Common myeloid progenitor, CD34-positive (primary cell): Measurements from ENCODE around the gene PRKCA.

Experiments
- CTCF ChIA-PET: fragments of 350-600 bp; sonication (Branson Sonifier 250); formaldehyde crosslinking; loops from one replicate; lab custom pipeline; 2021; ENCODE audit warnings: antibody characterized with exemption; lab: Charles Lee
- POLR2A ChIA-PET: fragments of 350-600 bp; sonication (Branson Sonifier 250); formaldehyde crosslinking; loops from one replicate; lab custom pipeline; 2021; ENCODE audit warnings: antibody characterized with exemption; lab: Charles Lee
- DNase-seq, 3 donors: peaks; one replicate each; pipeline versions ENCODE4 v3.0.0 to v3.0.0-alpha.2; 2013
- H3K27ac ChIP-seq, 2 experiments: 1 replicate in 1 of 2; 2 replicates in 1 of 2; pipeline ENCODE4 v1.7.0; 2013; ENCODE audit warnings: inconsistent platforms in 2 of 2, low read length in 2 of 2, mild to moderate bottlenecking in 2 of 2, low read depth in 1 of 2, moderate library complexity in 1 of 2; ENCODE audit not compliant: severe bottlenecking in 2 of 2, insufficient read depth in 1 of 2, poor library complexity in 1 of 2
- H3K27me3 ChIP-seq, 5 experiments: replicated peaks in 2 of 5; 1 replicate in 3 of 5; 2 replicates in 2 of 5; pipeline versions ENCODE4 v1.6.1 to v1.7.0; 2013; ENCODE audit warnings: low read length in 4 of 5, mild to moderate bottlenecking in 2 of 5, moderate library complexity in 2 of 5, inconsistent platforms in 1 of 5; ENCODE audit not compliant: insufficient read depth in 5 of 5, control insufficient read depth in 4 of 5
- H3K36me3 ChIP-seq, 4 experiments: 1 replicate in 2 of 4; 2 replicates in 2 of 4; pipeline versions ENCODE4 v1.6.1 to v1.7.0; 2013; ENCODE audit warnings: low read length in 3 of 4, control low read depth in 1 of 4, mild to moderate bottlenecking in 1 of 4; ENCODE audit not compliant: control insufficient read depth in 4 of 4, insufficient read depth in 4 of 4
- H3K4me1 ChIP-seq, 4 experiments: 1 replicate in 3 of 4; 2 replicates in 1 of 4; pipeline versions ENCODE4 v1.6.1 to v1.7.1; 2013; ENCODE audit warnings: low read length in 3 of 4, mild to moderate bottlenecking in 3 of 4, control low read depth in 1 of 4, inconsistent platforms in 1 of 4, moderate library complexity in 1 of 4; ENCODE audit not compliant: control insufficient read depth in 4 of 4, insufficient read depth in 4 of 4; ENCODE audit errors: control extremely low read depth in 1 of 4
- H3K4me3 ChIP-seq, 7 experiments: 1 replicate in 4 of 7; 2 replicates in 3 of 7; pipeline versions ENCODE4 v1.5.1 to v1.7.0; 2013; ENCODE audit warnings: mild to moderate bottlenecking in 7 of 7, low read length in 6 of 7, moderate library complexity in 6 of 7, inconsistent platforms in 2 of 7, low read depth in 2 of 7, control low read depth in 1 of 7; ENCODE audit not compliant: insufficient read depth in 4 of 7, control insufficient read depth in 1 of 7; ENCODE audit errors: extremely low read depth in 1 of 7
- H3K9me3 ChIP-seq, 5 experiments: 1 replicate in 4 of 5; 2 replicates in 1 of 5; pipeline versions ENCODE4 v1.6.1 to v1.7.1; 2013; ENCODE audit warnings: low read length in 4 of 5, mild to moderate bottlenecking in 2 of 5, inconsistent platforms in 1 of 5, low read depth in 1 of 5, moderate library complexity in 1 of 5; ENCODE audit not compliant: control insufficient read depth in 4 of 5, insufficient read depth in 2 of 5; ENCODE audit errors: control extremely low read depth in 1 of 5
- WGBS: methylation state at CpG from one replicate; pipeline ENCODE4 v1.1.5; 2013; ENCODE audit not compliant: insufficient coverage; 5-methylcytosine and 5-hydroxymethylcytosine counted together

Gene PRKCA

GRCh38 chr17:66369830-66370229, 67.4 kb downstream of the PRKCA start:
- no peaks in the 10 kb centered on the region for H3K9me3 ChIP-seq
- no peaks in the 10 kb centered on the region for H3K36me3 ChIP-seq
- no peak overlapping the region for H3K4me3 ChIP-seq
- peaks cover 0 to 4% (median 0%) of the 10 kb centered on the region in 5 experiments for H3K27me3 ChIP-seq
- ChIA-PET CTCF (no interaction called here), POLR2A (no interaction called here)
- H3K4me1 ChIP-seq = peaks cover 0 to 8% (median 0%) of the 10 kb centered on the region in 4 experiments
- H3K27ac ChIP-seq = no peak overlapping the region
- DNase-seq = no peak
- no CpG with 5 or more reads among the region's 4 CpGs for WGBS

GRCh38 chr17:66371561-66371960, 69.1 kb downstream of the PRKCA start:
- no peak overlapping the region for H3K27ac ChIP-seq
- no peaks in the 10 kb centered on the region for H3K36me3 ChIP-seq
- peaks cover 0 to under 1% (median 0%) of the 10 kb centered on the region in 5 experiments for H3K27me3 ChIP-seq
- no peak for DNase-seq
- ChIA-PET CTCF (no interaction called here), POLR2A (no interaction called here)
- H3K4me1 ChIP-seq = no peaks in the 10 kb centered on the region
- WGBS = 100% methylated on average over 7 of the region's 7 CpGs
- H3K4me3 ChIP-seq = no peak overlapping the region
- H3K9me3 ChIP-seq = no peaks in the 10 kb centered on the region

GRCh38 chr17:66372182-66372581, 69.8 kb downstream of the PRKCA start:
- no peaks in the 10 kb centered on the region for H3K4me1 ChIP-seq
- CTCF ChIA-PET = no interaction called here
- DNase-seq = no peak
- H3K27ac ChIP-seq = no peak overlapping the region
- H3K4me3 ChIP-seq = no peak overlapping the region
- 100% methylated on average over 1 of the region's 5 CpGs for WGBS
- H3K27me3 ChIP-seq = no peaks in the 10 kb centered on the region
- POLR2A ChIA-PET = no interaction called here
- no peaks in the 10 kb centered on the region for H3K36me3 ChIP-seq
- no peaks in the 10 kb centered on the region for H3K9me3 ChIP-seq

- Histone ChIP-seq H3K27me3 (no peaks in the 10 kb centered on the region), H3K9me3 (no peaks in the 10 kb centered on the region), H3K4me3 (no peak overlapping the region), H3K36me3 (no peaks in the 10 kb centered on the region), H3K4me1 (no peaks in the 10 kb centered on the region), H3K27ac (no peak overlapping the region)
- CTCF ChIA-PET = no interaction called here
- DNase-seq = no peak
- POLR2A ChIA-PET = no interaction called here
- 100% methylated on average over 1 of the region's 3 CpGs for WGBS
These were observed 70.7 kb downstream of the PRKCA start for GRCh38 chr17:66373079-66373478.

- ChIA-PET POLR2A (no interaction called here), CTCF (no interaction called here)
- H3K27ac ChIP-seq = no peak overlapping the region
- DNase-seq = peak; percentile 29 to 89 (median 75)
- no peak overlapping the region for H3K4me3 ChIP-seq
- H3K4me1 ChIP-seq = no peaks in the 10 kb centered on the region
- H3K27me3 ChIP-seq = no peaks in the 10 kb centered on the region
- H3K36me3 ChIP-seq = no peaks in the 10 kb centered on the region
- H3K9me3 ChIP-seq = no peaks in the 10 kb centered on the region
- WGBS = 53% methylated on average over 17 of the region's 18 CpGs
These were observed 71.8 kb downstream of the PRKCA start for GRCh38 chr17:66373944-66374817.

- peaks cover 0 to 2% (median 0%) of the 10 kb centered on the region in 5 experiments for H3K27me3 ChIP-seq
- POLR2A ChIA-PET = no interaction called here
- CTCF ChIA-PET = interaction anchor here (1.6 kb wide), 1 partner anchor 43 kb away, joined by 3 read pairs; no protein-coding TSS in a partner anchor
- no peak for DNase-seq
- H3K27ac ChIP-seq = no peak overlapping the region
- H3K4me1 ChIP-seq = no peaks in the 10 kb centered on the region
- H3K9me3 ChIP-seq = no peaks in the 10 kb centered on the region
- 55% methylated on average over 7 of the region's 8 CpGs for WGBS
- no peaks in the 10 kb centered on the region for H3K36me3 ChIP-seq
- no peak overlapping the region for H3K4me3 ChIP-seq
These were observed 72.7 kb downstream of the PRKCA start for GRCh38 chr17:66375121-66375520.

- 87% methylated on average over 4 of the region's 5 CpGs for WGBS
- Histone ChIP-seq H3K9me3 (no peaks in the 10 kb centered on the region), H3K4me3 (no peak overlapping the region), H3K36me3 (no peaks in the 10 kb centered on the region), H3K27ac (no peak overlapping the region), H3K27me3 (peaks cover 0 to 11% (median 0%) of the 10 kb centered on the region in 5 experiments), H3K4me1 (no peaks in the 10 kb centered on the region)
- DNase-seq = no peak
- CTCF ChIA-PET = no interaction called here
- POLR2A ChIA-PET = no interaction called here
These were observed 75.9 kb downstream of the PRKCA start for GRCh38 chr17:66378296-66378695.
